ENCODE data around the gene CRAMP1. TPM values are rescaled to one million over a fixed set of nuclear protein-coding genes. Genes with fewer than 3 reads are reported as not detected.
"Not testable (repeated sequence)": the region's sequence is repeated elsewhere in the genome, so short reads cannot be mapped to it uniquely, and the experiment has no call there.

The CRAMP1 gene
- total and polyA plus RNA-seq, 7 donors: 3.3 to 13.1 (median 8.6) TPM

DNA sequence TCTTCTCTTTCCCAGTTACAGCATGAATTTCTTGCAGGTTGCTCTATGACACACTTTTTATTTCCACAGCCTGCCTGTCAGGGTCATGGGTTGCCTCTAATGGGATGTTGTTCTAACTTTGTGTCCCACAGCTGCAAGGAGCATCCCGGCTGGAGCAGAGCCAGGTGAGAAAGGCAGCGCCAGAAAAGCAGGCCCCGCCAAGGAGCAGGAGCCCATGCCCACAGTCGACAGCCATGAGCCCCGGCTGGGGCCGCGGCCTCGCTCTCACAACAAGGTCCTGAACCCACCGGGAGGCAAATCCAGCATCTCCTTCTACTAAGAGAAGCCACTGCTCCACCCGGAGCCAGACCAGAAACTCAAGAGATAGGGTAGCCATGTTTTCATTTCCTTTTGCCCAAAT lies 86.5 kb downstream of the CRAMP1 start:
- ATAC-seq (no peak), DNase-seq (no peak)
- 72 to 83% (median 79%) methylated on average over 10 of the region's 10 CpGs for WGBS, 3 donors
- Histone ChIP-seq H3K4me1 (no peaks in the 10 kb centered on the region), H3K36me3 (ENCODE audit: insufficient read depth in 1 of 2, low read depth in 1 of 2) (peaks cover 5 to 71% of the 10 kb centered on the region in 2 donors), H3K27me3 (ENCODE audit: insufficient read depth in 3 of 3, low read length in 2 of 3) (no peaks in the 10 kb centered on the region), H3K4me3 (no peak overlapping the region), H3K27ac (no peak overlapping the region), H3K9me3 (no peaks in the 10 kb centered on the region)
- intact Hi-C loops (cut with DNase I): no loop called here
- no peak for TF ChIP-seq CTCF (IDR thresholded peaks at IDR 0.05)

DNA sequence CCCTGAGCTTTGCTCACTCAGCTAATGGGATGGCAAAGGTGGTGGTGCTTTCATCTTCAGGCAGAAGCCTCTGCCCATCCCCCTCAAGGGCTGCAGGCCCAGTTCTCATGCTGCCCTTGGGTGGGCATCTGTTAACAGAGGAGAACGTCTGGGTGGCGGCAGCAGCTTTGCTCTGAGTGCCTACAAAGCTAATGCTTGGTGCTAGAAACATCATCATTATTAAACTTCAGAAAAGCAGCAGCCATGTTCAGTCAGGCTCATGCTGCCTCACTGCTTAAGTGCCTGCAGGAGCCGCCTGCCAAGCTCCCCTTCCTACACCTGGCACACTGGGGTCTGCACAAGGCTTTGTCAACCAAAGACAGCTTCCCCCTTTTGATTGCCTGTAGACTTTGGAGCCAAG lies 88.1 kb downstream of the CRAMP1 start:
- no peak overlapping the region for H3K4me3 ChIP-seq
- H3K9me3 ChIP-seq: no peaks in the 10 kb centered on the region
- DNase-seq: no peak
- H3K27me3 ChIP-seq (ENCODE audit: insufficient read depth in 3 of 3, low read length in 2 of 3): no peaks in the 10 kb centered on the region
- H3K27ac ChIP-seq: no peak overlapping the region
- TF ChIP-seq CTCF (IDR thresholded peaks at IDR 0.05): no peak
- H3K36me3 ChIP-seq (ENCODE audit: insufficient read depth in 1 of 2, low read depth in 1 of 2): peaks cover 2 to 56% of the 10 kb centered on the region in 2 donors
- no peak for ATAC-seq
- WGBS, 3 donors: 88 to 90% (median 88%) methylated on average over 3 of the region's 3 CpGs
- intact Hi-C loops (cut with DNase I): loop anchor here (10.0 kb wide), 1 partner anchor 85 kb away; the partner anchor contains the start of genes CRAMP1 (in 2 of the 2) and IFT140 (in 2 of the 2)
- H3K4me1 ChIP-seq: no peaks in the 10 kb centered on the region

DNA sequence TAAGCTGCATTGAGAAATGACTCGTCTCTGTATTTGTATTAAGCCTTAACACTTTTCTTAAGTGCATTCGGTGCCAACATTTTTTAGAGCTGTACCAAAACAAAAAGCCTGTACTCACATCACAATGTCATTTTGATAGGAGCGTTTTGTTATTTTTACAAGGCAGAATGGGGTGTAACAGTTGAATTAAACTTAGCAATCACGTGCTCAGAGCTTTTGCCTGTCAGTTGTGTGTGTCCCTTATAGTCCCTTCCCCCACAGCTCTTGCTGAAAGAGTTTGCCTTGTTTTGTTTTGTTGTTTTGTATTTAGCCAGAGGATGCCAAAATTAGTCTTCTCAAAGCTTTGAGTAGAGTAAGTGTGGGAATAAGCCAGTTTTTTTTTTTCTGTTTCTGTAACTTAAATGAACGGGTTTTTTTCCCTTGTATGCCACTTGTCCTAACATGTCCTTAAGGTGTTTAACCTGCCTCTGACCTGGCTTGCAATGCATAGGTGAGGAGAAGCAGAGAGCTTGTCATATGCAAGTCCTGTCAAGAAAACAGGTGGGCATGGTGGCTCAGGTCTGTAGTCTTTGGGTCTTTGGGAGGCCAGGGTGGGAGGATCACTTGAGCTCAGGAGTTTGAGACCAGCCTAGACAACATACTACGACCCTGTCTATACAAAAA lies 89.2 kb downstream of the CRAMP1 start:
- Histone ChIP-seq H3K4me1 (no peaks in the 10 kb centered on the region), H3K9me3 (no peaks in the 10 kb centered on the region), H3K27me3 (ENCODE audit: insufficient read depth in 3 of 3, low read length in 2 of 3) (no peaks in the 10 kb centered on the region), H3K36me3 (ENCODE audit: insufficient read depth in 1 of 2, low read depth in 1 of 2) (peaks cover 2 to 53% of the 10 kb centered on the region in 2 donors), H3K4me3 (no peak overlapping the region), H3K27ac (no peak overlapping the region)
- 86 to 94% (median 88%) methylated on average over 6 of the region's 6 CpGs for WGBS, 3 donors
- DNase-seq: no peak
- ATAC-seq: no peak
- TF ChIP-seq CTCF (IDR thresholded peaks at IDR 0.05): no peak
- intact Hi-C loops (cut with DNase I): loop anchor here (10.0 kb wide), 1 partner anchor 87 kb away; the partner anchor contains the start of genes CRAMP1 (in 2 of the 2) and IFT140 (in 2 of the 2)

DNA sequence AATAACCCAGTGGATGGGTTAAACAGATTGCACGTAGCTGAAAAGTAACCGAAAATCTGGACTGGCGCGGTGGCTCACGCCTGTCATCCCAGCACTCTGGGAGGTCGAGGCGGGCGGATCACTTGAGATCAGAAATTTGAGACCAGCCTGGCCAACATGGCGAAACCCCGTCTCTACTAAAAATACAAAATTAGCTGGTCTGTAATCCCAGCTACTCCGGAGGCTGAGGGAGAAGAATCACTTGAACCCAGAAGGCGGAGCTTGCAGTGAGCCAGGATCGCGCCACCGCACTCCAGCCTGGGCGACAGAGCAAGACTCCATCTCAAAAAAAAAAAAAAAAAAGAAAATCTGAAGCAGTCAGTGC lies 93.1 kb downstream of the CRAMP1 start:
- not testable (repeated sequence) for H3K27me3 ChIP-seq (ENCODE audit: insufficient read depth in 3 of 3, low read length in 2 of 3); H3K9me3 ChIP-seq
- peaks cover 29% of the 10 kb centered on the region for H3K4me1 ChIP-seq
- intact Hi-C loops (cut with DNase I): loop anchor here (5.0 to 10.0 kb wide), 4 partner anchors 67 to 328 kb away; partner anchors contain the start of genes CRAMP1 (in 2 of the 2), IFT140 (in 2 of the 2), EME2 (in 1 of the 2) and MRPS34 (in 1 of the 2)
- peaks cover 2 to 17% of the 10 kb centered on the region in 2 donors for H3K36me3 ChIP-seq (ENCODE audit: insufficient read depth in 1 of 2, low read depth in 1 of 2)
- ATAC-seq (peak; percentile 9 to 56 (median 42)), DNase-seq (peak; percentile 42 to 66)
- H3K27ac ChIP-seq: peak overlapping the region; percentile 99
- peak overlapping the region; percentile 96 for H3K4me3 ChIP-seq
- 0 to 1% (median 0%) methylated on average over 16 of the region's 16 CpGs for WGBS, 3 donors

GRCh38 chr16:1705688-1706385 lies 93.7 kb downstream of the CRAMP1 start, which contains the start of gene MAPK8IP3:
TSS of gene MAPK8IP3 (plus strand) at chr16:1706195. CDS start at chr16:1706340, 145 bp downstream.
- WGBS, 3 donors: 0 to 1% (median 1%) methylated on average over 40 to 79 of the region's 79 CpGs
- ATAC-seq (peak; percentile 91 to 93 (median 92)), DNase-seq (peak; percentile 91 to 96)
- Histone ChIP-seq H3K4me3 (peak within 1 kb of the TSS; percentile 96), H3K27me3 (ENCODE audit: insufficient read depth in 3 of 3, low read length in 2 of 3) (no peaks in the 10 kb centered on the region), H3K27ac (peak within 1 kb of the TSS; percentile 99), H3K4me1 (peaks cover 29% of the 10 kb centered on the region), H3K9me3 (no peaks in the 10 kb centered on the region), H3K36me3 (ENCODE audit: insufficient read depth in 1 of 2, low read depth in 1 of 2) (peaks cover 2 to 12% of the 10 kb centered on the region in 2 donors)
- peak; percentile 98 for TF ChIP-seq CTCF (IDR thresholded peaks at IDR 0.05)
- intact Hi-C loops (cut with DNase I): loop anchor here (5.0 to 10.0 kb wide), 4 partner anchors 66 to 329 kb away; partner anchors contain the start of genes CRAMP1 (in 2 of the 2), IFT140 (in 2 of the 2), EME2 (in 1 of the 2) and MRPS34 (in 1 of the 2)

Measured in psoas muscle (tissue), 8 donors.